Measurements from ENCODE around the gene SC5D. TPM values are rescaled to one million over a fixed set of nuclear protein-coding genes. Genes with fewer than 3 reads are reported as not detected.

The SC5D gene
- total and polyA plus RNA-seq, 2 of the 8 experiments (the other 6 are each of a cell fraction or from before 2014, with no cell fraction given): 73.9 to 90.3 TPM

GRCh38 chr11:121298774-121299173, 6.2 kb downstream of the SC5D start:
- Histone ChIP-seq H3K9me3 (ENCODE audit: insufficient read depth in 2 of 2, low read depth in 1 of 2, low read length in 1 of 2) (no peaks in the 10 kb centered on the region), H2AFZ (ENCODE audit: low read length) (no peak overlapping the region), H3K4ac (replicated peaks; ENCODE audit: insufficient read length, low read depth, low read length) (no peak overlapping the region), H3K36me3 (ENCODE audit: control insufficient read depth in 2 of 4, insufficient read depth in 4 of 4, low read length in 3 of 4) (peaks cover 0 to 16% (median 3%) of the 10 kb centered on the region in 4 experiments; a peak in 3 of 8 replicates), H4K91ac (replicated peaks; ENCODE audit: insufficient read length, low read length) (no peak overlapping the region), H3K23ac (ENCODE audit: insufficient read length) (no peak overlapping the region), H3K79me2 (ENCODE audit: control insufficient read depth in 1 of 2, insufficient read depth in 2 of 2, low read length in 2 of 2) (peaks cover 12 to 100% of the 10 kb centered on the region in 2 experiments), H4K8ac (ENCODE audit: extremely low read depth, insufficient read depth, low read length) (no peak overlapping the region), H2BK20ac (ENCODE audit: low read length) (no peak overlapping the region), H3K18ac (ENCODE audit: extremely low read depth, low read length) (no peak overlapping the region), H3K23me2 (ENCODE audit: low read depth, low read length) (no peaks in the 10 kb centered on the region; the same call in 1 of the 2 replicates), H2AK5ac (ENCODE audit: low read depth, low read length) (no peak overlapping the region), H3K14ac (ENCODE audit: insufficient read length) (no peak overlapping the region), H4K5ac (ENCODE audit: insufficient read length, low read depth, low read length) (peak overlapping the region; percentile 18), H2BK12ac (ENCODE audit: low read depth, low read length) (no peak overlapping the region), H3K79me1 (ENCODE audit: low read depth, low read length) (peaks cover 2% of the 10 kb centered on the region; the same call in 1 of the 2 replicates), H3K4me3 (ENCODE audit: extremely low read depth in 1 of 4, insufficient read depth in 2 of 4, low read depth in 3 of 4, low read length in 4 of 4) (no peak overlapping the region), H2BK120ac (replicated peaks; ENCODE audit: low read depth, low read length) (no peak overlapping the region), H3K27me3 (replicated peaks in 1 of 4; ENCODE audit: control insufficient read depth in 3 of 4, extremely low read depth in 1 of 4, insufficient read depth in 3 of 4, low read length in 3 of 4) (no peaks in the 10 kb centered on the region), H4K20me1 (replicated peaks in 1 of 2; ENCODE audit: control insufficient read depth in 1 of 2, insufficient read depth in 2 of 2, low read length in 2 of 2) (peaks cover 2 to 28% of the 10 kb centered on the region in 2 experiments), H3K27ac (ENCODE audit: low read depth, low read length) (no peak overlapping the region), H3K4me1 (replicated peaks in 1 of 4; ENCODE audit: control insufficient read depth in 3 of 4, insufficient read depth in 4 of 4, low read length in 3 of 4) (peaks cover 3 to 27% (median 21%) of the 10 kb centered on the region in 4 experiments; a peak in 6 of 7 replicates), H3K56ac (replicated peaks; ENCODE audit: insufficient read length, low read depth, low read length) (no peak overlapping the region), H2BK5ac (ENCODE audit: low read depth, low read length) (peak overlapping the region; percentile 10; the same call in 1 of the 2 replicates), H2BK15ac (ENCODE audit: low read length) (no peak overlapping the region), H3K9ac (replicated peaks in 1 of 4; ENCODE audit: extremely low read depth in 1 of 4, low read depth in 3 of 4, low read length in 3 of 4) (no peak overlapping the region), H3K4me2 (ENCODE audit: insufficient read depth in 1 of 2, low read depth in 2 of 2, low read length in 2 of 2) (peak overlapping the region in 1 of 2 experiments; percentile 25; a peak in 1 of 4 replicates)
- 83% methylated on average over 5 of the region's 5 CpGs; no CpG with 5 or more reads in 1 of the 2 experiments for WGBS, 2 experiments (ENCODE audit: extremely low coverage in 1 of 2, insufficient coverage in 1 of 2, insufficient read length in 1 of 2, insufficient replicate concordance in 2 of 2, low coverage in 1 of 2, low lambda C conversion rate in 2 of 2, missing lambda C conversion rate in 1 of 2)
- CTCF ChIA-PET (ENCODE audit: partially characterized antibody): interaction anchor here (0.9 to 1.3 kb wide), 2 partner anchors 80 to 104 kb away, joined by 3 read pairs; no protein-coding TSS in a partner anchor
- POLR2A ChIA-PET (ENCODE audit: partially characterized antibody): no interaction called here
- DNase-seq (ENCODE audit: low read depth in 1 of 2, low spot score in 2 of 2) (no peak), FAIRE-seq (peak; percentile 36)
- TF ChIP-seq KDM1A (IDR thresholded peaks at IDR 0.05; ENCODE audit: borderline replicate concordance, low read length): no peak
- TF ChIP-seq RBBP5 (IDR thresholded peaks at IDR 0.05; ENCODE audit: borderline replicate concordance, low read depth, low read length): no peak
- TF ChIP-seq PHF8 (conservative IDR thresholded peaks at IDR 0.05; ENCODE audit: low read depth, low read length): no peak
- no peak for TF ChIP-seq TAF7 (optimal IDR thresholded peaks at IDR 0.05; ENCODE audit: borderline replicate concordance, low read depth, low read length)
- 0 out of 2 replicates have a peak, but pooled peaks have one; percentile 26 for TF ChIP-seq SP1 (IDR thresholded peaks at IDR 0.05; ENCODE audit: low read depth, low read length)
- no peak for TF ChIP-seq POU5F1 (IDR thresholded peaks at IDR 0.05; ENCODE audit: low read depth, low read length)
- TF ChIP-seq KDM5A (IDR thresholded peaks at IDR 0.05; ENCODE audit: low read length): no peak
- peak; percentile 57; the same call in 1 of the 2 replicates for TF ChIP-seq ATF2 (IDR thresholded peaks at IDR 0.05; ENCODE audit: low read length)
- TF ChIP-seq NRF1 (IDR thresholded peaks at IDR 0.05; ENCODE audit: low read depth, low read length): no peak
- TF ChIP-seq MAFK (IDR thresholded peaks at IDR 0.05; ENCODE audit: low read depth, low read length): no peak
- TF ChIP-seq JUND (IDR thresholded peaks at IDR 0.05; ENCODE audit: low read length): no peak
- TF ChIP-seq EP300 (IDR thresholded peaks at IDR 0.05; ENCODE audit: borderline replicate concordance in 1 of 2, low read depth in 2 of 2, low read length in 2 of 2): 0 out of 3 replicates have a peak, but pooled peaks of 1 of the 2 experiments have one; percentile 21

Data from H1 (cell line).